Measurements from ENCODE around the gene SLC5A3.

The SLC5A3 gene

GRCh38 chr21:34073032-34073748 lies at the start of gene SLC5A3, which contains the start of gene MRPS6:
Gene SLC5A3 (plus strand): TSS chr21:34073578. CDS start chr21:34095199, 21,621 bp downstream.
Gene MRPS6 (plus strand): TSS chr21:34073578. CDS start chr21:34073701, 123 bp downstream.
- DNase-seq = peak; percentile 87

- no peak for DNase-seq
These were observed 49.5 kb upstream of the SLC5A3 start for GRCh38 chr21:34023691-34024373.

- DNase-seq = no peak
These were observed 49.0 kb upstream of the SLC5A3 start for GRCh38 chr21:34024374-34024693.

DNA sequence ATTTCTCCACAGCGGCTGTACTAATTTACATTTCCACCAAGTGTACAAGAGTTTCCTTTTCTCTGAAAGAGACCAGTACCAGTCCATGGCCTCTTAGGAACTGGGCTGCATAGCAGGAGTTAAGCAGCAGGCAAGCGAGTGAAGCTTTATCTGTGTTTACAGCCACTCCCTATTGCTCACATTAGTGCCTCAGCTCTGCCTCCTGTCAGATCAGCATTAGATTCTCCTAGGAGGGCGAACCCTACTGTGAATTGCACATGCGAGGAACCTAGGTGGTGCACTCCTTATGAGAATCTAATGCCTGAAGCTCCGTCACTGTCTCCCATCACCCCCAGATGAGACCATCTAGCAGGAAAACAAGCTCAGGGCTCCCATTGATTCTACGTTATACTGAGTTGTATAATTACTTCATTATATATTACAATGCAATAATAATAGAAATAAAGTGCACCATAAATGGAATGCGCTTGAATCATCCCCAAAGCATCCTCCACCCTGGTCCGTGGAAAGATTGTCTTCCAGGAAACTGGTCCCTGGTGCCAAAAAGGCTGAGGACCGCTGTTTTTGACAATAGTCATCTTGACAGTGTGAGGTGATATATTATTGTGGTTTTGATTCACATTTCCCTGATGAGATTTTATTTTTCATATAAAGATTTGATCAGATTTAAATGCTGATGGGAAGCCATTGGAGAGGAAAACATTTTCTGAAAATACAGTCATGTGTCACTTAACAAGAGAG lies 45.5 kb upstream of the SLC5A3 start:
- no peak for DNase-seq

DNA sequence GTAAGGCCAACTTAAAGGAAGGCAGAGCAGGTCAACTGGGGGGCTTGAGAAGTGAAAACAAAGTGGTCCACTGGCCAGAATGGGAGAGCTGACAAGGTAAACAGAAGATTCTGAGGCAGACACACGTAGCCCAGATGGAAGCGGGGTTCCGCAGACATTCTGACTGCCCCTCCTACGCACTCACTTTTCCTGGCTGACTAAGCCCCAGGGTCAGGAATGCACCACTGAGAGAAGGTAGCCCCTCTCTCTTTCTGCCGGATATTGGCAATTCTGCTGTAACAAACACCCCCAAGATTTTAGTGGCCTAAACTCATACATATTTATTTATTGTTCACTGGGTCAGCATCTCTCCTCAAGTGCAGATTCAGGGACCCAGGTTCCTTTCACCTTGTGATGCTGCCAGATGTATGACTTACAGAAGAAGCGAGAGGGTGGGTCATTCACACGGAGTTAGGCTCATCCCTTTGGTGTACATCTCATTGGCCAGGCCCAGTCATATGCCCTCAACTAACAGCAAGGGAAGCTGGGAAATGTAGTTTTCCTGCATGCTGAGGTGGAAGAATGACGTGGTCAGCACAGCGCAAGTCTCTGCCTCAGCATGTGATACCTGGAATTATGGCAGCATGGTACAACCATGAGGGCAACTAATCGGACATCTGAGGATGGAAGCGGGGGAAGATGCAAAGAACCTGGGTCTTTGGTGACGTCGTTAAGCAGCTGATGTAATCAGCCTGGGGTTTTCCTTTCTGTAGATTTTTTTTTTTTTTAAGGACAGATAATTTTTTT lies 43.4 kb upstream of the SLC5A3 start:
- DNase-seq = no peak

DNA sequence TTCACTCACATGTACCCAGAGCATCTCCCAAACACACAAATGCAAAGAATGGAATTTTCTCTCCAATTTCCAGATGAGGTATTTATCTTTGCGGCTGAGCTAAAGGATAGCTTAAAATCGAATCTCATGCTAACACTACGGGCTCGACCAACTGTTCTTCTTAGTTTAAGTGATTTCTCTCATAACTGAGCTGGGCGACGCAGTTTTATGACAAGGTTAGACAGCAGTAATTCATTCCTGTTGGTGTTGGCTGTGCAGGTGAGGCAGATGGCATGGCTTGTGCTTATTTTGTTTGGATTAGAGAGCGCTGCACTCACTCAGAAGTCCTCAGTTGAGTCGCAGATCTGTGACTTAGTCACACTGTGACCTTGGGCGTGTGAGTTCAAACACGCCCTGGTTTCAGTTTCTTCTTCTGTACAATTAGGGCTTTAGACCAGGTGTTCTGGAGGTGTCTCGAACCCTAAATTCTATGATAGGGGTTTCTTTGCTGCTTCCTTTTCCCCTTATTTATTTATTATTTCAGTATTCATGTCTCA lies 41.5 kb upstream of the SLC5A3 start:
- no peak for DNase-seq

GRCh38 chr21:34034369-34035014 lies 38.9 kb upstream of the SLC5A3 start:
- no peak for DNase-seq

DNA sequence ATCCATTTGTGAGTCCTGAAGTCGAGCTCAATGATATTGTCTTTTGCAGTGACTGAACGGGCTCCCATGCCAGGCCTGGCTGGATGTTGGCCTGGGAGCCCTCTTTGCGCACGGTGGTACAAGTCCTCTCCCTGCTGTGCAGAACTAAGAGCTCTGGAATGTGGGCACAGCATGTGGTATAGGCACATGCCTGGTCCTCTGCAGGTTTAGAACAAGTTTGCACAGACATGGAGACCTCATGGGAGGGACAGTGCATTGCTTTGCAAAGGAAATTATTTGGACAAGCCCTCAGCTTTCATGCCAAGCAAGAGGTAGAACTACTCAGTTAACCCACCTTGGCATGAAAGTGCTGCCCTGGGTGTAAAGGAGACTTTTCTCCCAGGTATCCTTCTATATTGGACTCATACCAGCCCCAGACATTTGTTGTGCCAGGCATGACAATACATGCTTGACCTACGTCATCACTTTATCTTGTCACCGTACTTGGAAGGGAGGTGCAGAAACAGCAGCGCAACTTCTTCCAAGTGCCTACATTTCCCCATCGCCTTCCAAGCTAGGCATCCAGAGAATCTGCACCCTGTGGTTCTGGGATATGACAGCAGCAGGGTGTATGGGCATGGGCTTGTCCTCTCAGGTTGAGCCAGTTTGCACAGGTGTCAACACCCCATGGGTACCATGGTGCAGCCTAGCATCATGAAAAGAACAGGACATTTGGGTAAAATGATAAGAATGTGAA lies 37.6 kb upstream of the SLC5A3 start:
- DNase-seq = no peak

- no peak for DNase-seq
These were observed 36.2 kb upstream of the SLC5A3 start for GRCh38 chr21:34037009-34037795.

DNA sequence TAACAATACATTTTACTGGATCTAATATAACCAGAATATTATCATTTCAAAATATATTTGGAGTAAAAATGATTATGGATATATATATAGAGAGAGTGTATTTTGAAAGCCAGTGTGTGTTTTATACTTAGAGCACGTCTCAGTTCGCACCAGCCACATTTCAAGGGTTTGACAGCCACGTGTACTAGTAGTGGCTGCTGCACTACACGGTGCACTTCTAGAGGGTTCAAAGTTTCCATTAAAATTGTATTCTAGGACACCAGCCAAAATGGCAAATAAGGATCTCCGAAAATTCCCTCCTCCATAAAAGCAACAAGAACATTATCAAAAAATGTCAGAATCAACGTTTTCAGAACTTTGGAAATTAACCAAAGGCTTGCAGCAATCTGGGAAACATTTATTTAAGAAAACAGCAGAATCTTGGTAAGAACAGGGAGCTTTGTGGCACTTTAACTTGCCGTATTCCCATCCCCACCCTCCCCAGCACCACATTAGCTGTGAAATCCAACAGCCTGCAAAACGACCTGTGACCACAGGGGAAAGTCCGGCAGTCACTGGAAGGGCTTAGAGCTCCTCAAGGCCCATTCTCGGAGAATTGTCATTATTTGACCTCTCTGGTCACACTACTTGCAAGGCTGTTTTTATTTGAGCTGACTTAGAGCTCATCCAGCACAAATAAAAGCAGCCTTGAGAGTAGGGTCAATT lies 33.5 kb upstream of the SLC5A3 start:
- no peak for DNase-seq

DNA sequence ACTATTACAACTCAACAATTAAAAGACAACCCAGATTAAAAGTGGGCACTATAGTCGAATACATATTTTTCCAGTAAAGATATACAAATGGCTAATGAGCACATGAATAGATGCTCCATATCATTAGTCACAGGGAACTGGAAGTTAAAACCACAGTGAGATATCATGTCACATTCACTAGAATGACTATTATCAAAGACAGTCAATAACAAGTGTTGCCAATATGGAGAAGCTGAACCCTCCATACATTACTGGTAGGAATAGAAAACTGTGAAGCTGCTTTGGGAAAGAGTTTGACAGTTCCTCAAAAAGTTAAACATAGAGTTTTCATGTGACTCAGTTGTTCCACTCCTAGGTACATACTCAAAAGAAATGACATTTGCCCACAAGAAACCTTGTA lies 30.6 kb upstream of the SLC5A3 start:
- no peak for DNase-seq

DNA sequence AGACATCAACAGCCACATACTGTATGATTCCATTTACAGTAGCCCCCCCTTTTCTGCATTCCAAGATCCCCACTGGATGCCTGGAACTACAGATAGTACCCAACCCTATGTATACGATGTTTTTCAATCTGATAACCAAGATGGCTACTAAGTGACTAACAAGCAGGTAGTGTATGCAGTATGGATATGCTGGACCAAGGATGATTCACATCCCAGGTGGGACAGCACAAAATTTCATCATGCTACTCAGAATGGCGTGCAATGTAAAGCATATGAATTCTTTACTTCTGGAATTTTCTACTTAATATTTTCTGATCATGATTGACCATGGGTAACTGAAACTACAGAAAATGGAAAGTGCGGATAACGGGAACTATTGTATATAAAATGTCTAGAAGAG lies 30.0 kb upstream of the SLC5A3 start:
- DNase-seq = no peak

GRCh38 chr21:34046917-34047316 lies 26.5 kb upstream of the SLC5A3 start:
- DNase-seq = no peak

GRCh38 chr21:34047835-34048234 lies 25.5 kb upstream of the SLC5A3 start:
- DNase-seq = no peak

- no peak for DNase-seq
These were observed 21.2 kb upstream of the SLC5A3 start for GRCh38 chr21:34052171-34052570.

DNA sequence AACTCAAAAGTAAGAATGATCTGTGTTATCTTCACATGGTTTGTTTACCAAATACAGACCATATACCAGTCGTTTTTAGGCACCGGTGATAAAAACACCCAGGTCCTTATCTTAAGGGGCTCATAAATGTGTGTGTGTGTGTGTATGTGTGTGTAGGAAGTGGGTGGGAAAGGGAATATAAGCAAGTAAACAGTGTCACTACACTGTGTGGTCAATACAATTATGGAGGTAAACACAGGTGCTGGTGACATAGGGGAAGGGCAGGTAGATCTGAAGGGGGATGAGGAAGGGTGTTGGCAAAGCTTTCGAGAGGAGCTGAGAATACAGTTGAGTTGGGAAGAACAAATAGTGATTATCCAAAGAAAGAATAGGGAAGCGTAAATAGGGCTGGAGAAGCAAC lies 19.1 kb upstream of the SLC5A3 start:
- no peak for DNase-seq

DNA sequence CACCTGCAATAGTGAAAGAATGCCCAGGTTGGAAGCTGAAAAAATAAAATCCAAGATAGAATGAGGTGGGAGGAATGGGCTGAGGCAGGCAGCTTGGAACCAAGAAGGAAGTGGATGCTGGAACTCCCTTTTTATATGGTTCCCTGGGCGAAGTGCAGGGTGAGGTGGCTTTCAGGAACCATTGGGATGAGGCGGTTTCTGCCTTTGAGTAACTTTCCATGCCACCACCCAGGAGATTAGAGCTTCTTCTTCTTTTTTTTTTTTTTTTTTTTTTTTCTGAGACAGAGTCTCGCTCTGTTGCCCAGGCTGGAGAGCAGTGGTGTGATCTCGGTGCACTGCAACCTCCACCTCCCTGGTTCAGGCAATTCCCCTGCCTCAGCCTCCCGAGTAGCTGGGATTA lies 17.8 kb upstream of the SLC5A3 start:
- no peak for DNase-seq

DNA sequence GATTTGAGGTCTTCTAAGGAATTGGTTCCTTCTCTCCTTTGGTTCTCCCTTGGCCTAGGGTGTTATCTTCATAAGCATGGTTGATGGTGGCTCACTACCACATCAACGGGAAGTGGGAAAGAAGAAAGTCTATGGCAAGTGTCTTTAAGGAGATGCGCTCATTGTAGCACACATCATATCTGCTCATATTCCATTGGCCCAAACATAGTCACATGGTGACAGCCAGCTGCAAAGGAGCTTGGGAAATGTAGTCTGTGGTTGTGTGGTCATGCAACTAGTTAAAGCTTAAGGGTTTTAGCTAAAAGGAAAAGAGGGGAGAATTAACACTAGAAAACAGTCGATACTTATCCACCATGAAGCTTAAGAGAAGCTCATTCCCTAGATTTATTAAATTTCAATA lies 11.4 kb upstream of the SLC5A3 start:
- DNase-seq = no peak

GRCh38 chr21:34065027-34065426 lies 8.4 kb upstream of the SLC5A3 start:
- no peak for DNase-seq

- no peak for DNase-seq
These were observed 1.7 kb upstream of the SLC5A3 start for GRCh38 chr21:34071683-34072082.
